ENCODE measurements around the gene ROCK1. TPM values are rescaled to one million over a fixed set of nuclear protein-coding genes. Genes with fewer than 3 reads are reported as not detected.

ROCK1 gene
- total RNA-seq, 1 experiment from 2014 or later: 50.3 TPM

GRCh38 chr18:21093133-21093532 is 18.5 kb downstream of the ROCK1 start:
- no peaks in the 10 kb centered on the region for H3K27me3 Mint-ChIP-seq (ENCODE audit: insufficient read depth, unreplicated experiment)
- BruUV-seq (replicated peaks): no TSS peak
- H3K9me3 ChIP-seq: no peaks in the 10 kb centered on the region; the same call in 1 of the 2 replicates
- H3K4me1 ChIP-seq: no peaks in the 10 kb centered on the region; the same call in 1 of the 2 replicates
- ChIA-PET POLR2A (no interaction called here), CTCF (no interaction called here)
- H3K4me3 Mint-ChIP-seq (ENCODE audit: unreplicated experiment): no peak overlapping the region
- DNase-seq: no peak
- peaks cover 13% of the 10 kb centered on the region for H3K4me1 Mint-ChIP-seq (ENCODE audit: low read depth, unreplicated experiment)
- no peaks in the 10 kb centered on the region for H3K36me3 ChIP-seq (ENCODE audit: control insufficient read depth, insufficient read depth, low read length)
- peaks cover 9% of the 10 kb centered on the region for H3K9me3 Mint-ChIP-seq (ENCODE audit: unreplicated experiment)
- TF ChIP-seq CTCF (IDR thresholded peaks at IDR 0.05; ENCODE audit: insufficient read depth in 1 of 2, low read depth in 1 of 2, low read length in 1 of 2, severe bottlenecking in 1 of 2, unreplicated experiment in 1 of 2): no peak
- intact Hi-C loops (cut with micrococcal nuclease; ENCODE audit: unreplicated experiment): no loop called here
- no peak overlapping the region for H3K4me3 ChIP-seq (ENCODE audit: low read depth, low read length)
- no peaks in the 10 kb centered on the region for H3K27me3 ChIP-seq (replicated peaks; ENCODE audit: control insufficient read depth, insufficient read depth, low read length)
- H3K36me3 Mint-ChIP-seq (ENCODE audit: insufficient read depth, unreplicated experiment): no peaks in the 10 kb centered on the region
- H3K27ac Mint-ChIP-seq (ENCODE audit: unreplicated experiment): no peak overlapping the region

- DNase-seq: no peak
- no peaks in the 10 kb centered on the region; the same call in 1 of the 2 replicates for H3K9me3 ChIP-seq
- Mint-ChIP-seq H3K4me3 (ENCODE audit: unreplicated experiment) (no peak overlapping the region), H3K4me1 (ENCODE audit: low read depth, unreplicated experiment) (peaks cover 14% of the 10 kb centered on the region), H3K9me3 (ENCODE audit: unreplicated experiment) (peaks cover 8% of the 10 kb centered on the region), H3K27ac (ENCODE audit: unreplicated experiment) (no peak overlapping the region), H3K27me3 (ENCODE audit: insufficient read depth, unreplicated experiment) (no peaks in the 10 kb centered on the region), H3K36me3 (ENCODE audit: insufficient read depth, unreplicated experiment) (no peaks in the 10 kb centered on the region)
- H3K27me3 ChIP-seq (replicated peaks; ENCODE audit: control insufficient read depth, insufficient read depth, low read length): no peaks in the 10 kb centered on the region
- no peak for TF ChIP-seq CTCF (IDR thresholded peaks at IDR 0.05; ENCODE audit: insufficient read depth in 1 of 2, low read depth in 1 of 2, low read length in 1 of 2, severe bottlenecking in 1 of 2, unreplicated experiment in 1 of 2)
- H3K4me1 ChIP-seq: no peaks in the 10 kb centered on the region; the same call in 1 of the 2 replicates
- no TSS peak for BruUV-seq (replicated peaks)
- CTCF ChIA-PET: no interaction called here
- H3K36me3 ChIP-seq (ENCODE audit: control insufficient read depth, insufficient read depth, low read length): no peaks in the 10 kb centered on the region
- intact Hi-C loops (cut with micrococcal nuclease; ENCODE audit: unreplicated experiment): no loop called here
- POLR2A ChIA-PET: no interaction called here
- H3K4me3 ChIP-seq (ENCODE audit: low read depth, low read length): no peak overlapping the region
Measured at GRCh38 chr18:21090680-21091079, 20.9 kb downstream of the ROCK1 start.

- H3K27me3 Mint-ChIP-seq (ENCODE audit: insufficient read depth, unreplicated experiment): no peaks in the 10 kb centered on the region
- no peaks in the 10 kb centered on the region for H3K27me3 ChIP-seq (replicated peaks; ENCODE audit: control insufficient read depth, insufficient read depth, low read length)
- H3K4me3 ChIP-seq (ENCODE audit: low read depth, low read length): no peak overlapping the region
- H3K4me3 Mint-ChIP-seq (ENCODE audit: unreplicated experiment): no peak overlapping the region
- peaks cover 5% of the 10 kb centered on the region for H3K36me3 Mint-ChIP-seq (ENCODE audit: insufficient read depth, unreplicated experiment)
- no peak for TF ChIP-seq CTCF (IDR thresholded peaks at IDR 0.05; ENCODE audit: insufficient read depth in 1 of 2, low read depth in 1 of 2, low read length in 1 of 2, severe bottlenecking in 1 of 2, unreplicated experiment in 1 of 2)
- peaks cover 22% of the 10 kb centered on the region for H3K9me3 Mint-ChIP-seq (ENCODE audit: unreplicated experiment)
- CTCF ChIA-PET: no interaction called here
- no peaks in the 10 kb centered on the region; the same call in 1 of the 2 replicates for H3K4me1 ChIP-seq
- H3K36me3 ChIP-seq (ENCODE audit: control insufficient read depth, insufficient read depth, low read length): no peaks in the 10 kb centered on the region
- peaks cover 10% of the 10 kb centered on the region; the same call in 1 of the 2 replicates for H3K9me3 ChIP-seq
- no peak overlapping the region for H3K27ac Mint-ChIP-seq (ENCODE audit: unreplicated experiment)
- no peak for DNase-seq
- intact Hi-C loops (cut with micrococcal nuclease; ENCODE audit: unreplicated experiment): no loop called here
- POLR2A ChIA-PET: interaction anchor here (0.9 kb wide), 1 partner anchor 94 kb away, joined by 3 read pairs; no protein-coding TSS in a partner anchor
- BruUV-seq (replicated peaks): no TSS peak
- H3K4me1 Mint-ChIP-seq (ENCODE audit: low read depth, unreplicated experiment): peaks cover 24% of the 10 kb centered on the region
Measured at GRCh38 chr18:21085579-21086166, 25.9 kb downstream of the ROCK1 start.
